Fibroblast of pulmonary artery (primary cell): ENCODE measurements around the gene PRAME.
"Not testable (repeated sequence)": the region's sequence is repeated elsewhere in the genome, so short reads cannot be mapped to it uniquely, and the experiment has no call there.

Source experiments
- DNase-seq: peaks from one replicate; pipeline ENCODE4 v3.0.0-alpha.2; 2010; ENCODE audit warnings: low read depth
- H3K4me3 ChIP-seq: replicated peaks from 2 replicates; pipeline ENCODE4 v1.5.1; 2011; ENCODE audit warnings: low read depth, mild to moderate bottlenecking, control low read depth, low read length, moderate library complexity
- CTCF ChIP-seq: IDR thresholded peaks from 2 replicates; pipeline ENCODE4 v1.5.1; 2011; ENCODE audit warnings: mild to moderate bottlenecking, control low read depth, low read length, inconsistent platforms; ENCODE audit errors: missing control alignments

PRAME gene

GRCh38 chr22:22538226-22538989, 20.7 kb downstream of the PRAME start:
- TF ChIP-seq CTCF = no peak
- no peak overlapping the region for H3K4me3 ChIP-seq
- no peak for DNase-seq

- DNase-seq = no peak
- no peak overlapping the region for H3K4me3 ChIP-seq
- TF ChIP-seq CTCF = no peak
Measured at GRCh38 chr22:22536916-22537315, 22.1 kb downstream of the PRAME start.

GRCh38 chr22:22536515-22536914, 22.6 kb downstream of the PRAME start:
- no peak for TF ChIP-seq CTCF
- no peak for DNase-seq

GRCh38 chr22:22535662-22536061, 23.4 kb downstream of the PRAME start:
- TF ChIP-seq CTCF = no peak
- H3K4me3 ChIP-seq = no peak overlapping the region
- DNase-seq = no peak

More at GRCh38 chr22:22536515-22536914, 22.6 kb downstream of the PRAME start:
- no peak overlapping the region for H3K4me3 ChIP-seq

GRCh38 chr22:22534604-22535415, 24.3 kb downstream of the PRAME start:
- no peak overlapping the region for H3K4me3 ChIP-seq
- DNase-seq = no peak
- TF ChIP-seq CTCF = no peak

- H3K4me3 ChIP-seq = no peak overlapping the region
- no peak for DNase-seq
- TF ChIP-seq CTCF = no peak
Measured at GRCh38 chr22:22533863-22534262, 25.2 kb downstream of the PRAME start.

GRCh38 chr22:22533417-22533816, 25.6 kb downstream of the PRAME start:
- no peak overlapping the region for H3K4me3 ChIP-seq
- no peak for TF ChIP-seq CTCF
- no peak for DNase-seq

- not testable (repeated sequence) for H3K4me3 ChIP-seq, DNase-seq
Measured at GRCh38 chr22:22532547-22533071, 26.5 kb downstream of the PRAME start.
